Heart left ventricle (tissue), 13 donors: ENCODE measurements around the gene NAXD.

Source experiments
- POLR2A ChIP-seq, 2 donors: fragments of 450-650 bp; IDR thresholded peaks; one replicate each; pipeline ENCODE4 v1.6.1; 2017; ENCODE audit warnings: antibody characterized with exemption in 2 of 2, mild to moderate bottlenecking in 2 of 2, moderate library complexity in 2 of 2
- TF ChIP-seq, protein P1 (sequence below), 12 donors: fragments of 200-600 bp; sonication (generic) in 4 of 12; IDR thresholded peaks; one replicate each; pipeline versions ENCODE4 v1.5.0 to v1.8.0; 2018 to 2022; ENCODE audit warnings: antibody characterized with exemption in 12 of 12, mild to moderate bottlenecking in 5 of 12
- donor health status: ischemic (EF 13 %, LVEDD 7.1; RV severe dilation, severe dysfunction).
- donor health status: DM: no; HTN: yes; CAD: no.
- donor health status: DM: no; HTN: no; CAD: no.
- donor health status: ischemic (EF 25% LVEDD 6.9; RV normal size, moderate dysfunction).
- donor health status: ischemic (EF 25% LVEDD 5.7; RV mildly dilated, moderate dysfunction).
- donor health status: ischemic (EF 35%, LVEDD 5.7; RV mildly dilated, moderate dysfunction).
- donor health status: nonischemic (EF 11% LVEDD 7.7; RV severe dilation, severe dysfunction).
- donor health status: DM: yes; HTN: yes; CAD: no.
- donor health status: PGD.
- donor health status: ischemic (EF 29% LVEDD 5.4; RV normal size, mild dysfunction).
- donor health status: nonischemic (EF 23%, LVEDD 6.1; RV moderate dilation, normal function).

DNA sequence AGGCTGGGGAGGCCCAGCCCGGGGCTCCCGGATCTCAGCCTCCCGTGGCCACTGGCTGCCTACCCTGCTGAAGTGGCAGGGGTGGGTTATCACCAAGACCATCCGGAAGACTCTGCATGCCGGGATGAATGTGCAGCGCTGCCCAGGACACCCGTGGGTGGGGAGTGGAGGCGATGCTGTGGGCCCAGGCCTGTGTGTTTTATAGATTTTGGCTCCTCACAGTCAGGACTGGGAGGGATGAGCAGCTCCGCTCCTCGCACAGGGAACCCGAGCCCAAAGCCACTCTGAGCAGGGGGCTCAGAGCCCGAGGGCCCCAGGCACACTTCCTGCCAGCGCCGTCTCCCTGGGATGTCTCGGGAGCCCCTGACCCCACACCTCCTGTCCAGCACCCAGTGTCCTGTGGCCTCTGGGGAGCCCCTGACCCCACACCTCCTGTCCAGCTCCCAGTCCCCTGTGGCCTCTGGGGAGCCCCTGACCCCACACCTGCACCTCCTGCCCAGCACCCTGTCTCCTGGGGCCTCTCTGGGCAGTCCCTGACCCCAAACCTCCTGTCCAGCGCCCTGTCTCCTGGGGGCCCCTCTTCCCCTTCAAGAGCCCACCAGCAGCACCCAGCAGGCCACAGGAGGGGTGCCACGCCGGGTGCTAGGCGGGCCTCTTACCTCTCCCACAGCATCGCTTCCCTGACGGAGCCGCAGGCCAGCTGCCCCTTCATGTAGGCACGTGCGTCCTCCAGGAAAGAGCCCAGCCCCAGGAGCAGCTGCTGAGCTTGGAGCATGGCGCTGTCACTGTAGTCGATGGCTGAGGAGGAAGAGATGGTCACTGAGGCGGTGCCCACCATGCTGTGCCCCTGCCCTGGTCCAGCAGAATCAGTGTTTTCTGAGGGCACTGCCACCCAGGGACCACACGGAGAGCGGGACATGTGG lies 31.4 kb downstream of the NAXD start:
- TF ChIP-seq, protein P1, sequence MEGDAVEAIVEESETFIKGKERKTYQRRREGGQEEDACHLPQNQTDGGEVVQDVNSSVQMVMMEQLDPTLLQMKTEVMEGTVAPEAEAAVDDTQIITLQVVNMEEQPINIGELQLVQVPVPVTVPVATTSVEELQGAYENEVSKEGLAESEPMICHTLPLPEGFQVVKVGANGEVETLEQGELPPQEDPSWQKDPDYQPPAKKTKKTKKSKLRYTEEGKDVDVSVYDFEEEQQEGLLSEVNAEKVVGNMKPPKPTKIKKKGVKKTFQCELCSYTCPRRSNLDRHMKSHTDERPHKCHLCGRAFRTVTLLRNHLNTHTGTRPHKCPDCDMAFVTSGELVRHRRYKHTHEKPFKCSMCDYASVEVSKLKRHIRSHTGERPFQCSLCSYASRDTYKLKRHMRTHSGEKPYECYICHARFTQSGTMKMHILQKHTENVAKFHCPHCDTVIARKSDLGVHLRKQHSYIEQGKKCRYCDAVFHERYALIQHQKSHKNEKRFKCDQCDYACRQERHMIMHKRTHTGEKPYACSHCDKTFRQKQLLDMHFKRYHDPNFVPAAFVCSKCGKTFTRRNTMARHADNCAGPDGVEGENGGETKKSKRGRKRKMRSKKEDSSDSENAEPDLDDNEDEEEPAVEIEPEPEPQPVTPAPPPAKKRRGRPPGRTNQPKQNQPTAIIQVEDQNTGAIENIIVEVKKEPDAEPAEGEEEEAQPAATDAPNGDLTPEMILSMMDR (IDR thresholded peaks at IDR 0.05) = no peak
- TF ChIP-seq POLR2A (IDR thresholded peaks at IDR 0.05) = no peak
